ENCODE results near the gene GRAMD2B.
"Not testable (repeated sequence)": the region's sequence is repeated elsewhere in the genome, so short reads cannot be mapped to it uniquely, and the experiment has no call there.

GRAMD2B gene

GRCh38 chr5:126395605-126396004, 27.6 kb upstream of the GRAMD2B start:
- no peak for TF ChIP-seq POLR2A (IDR thresholded peaks at IDR 0.05; ENCODE audit: low read depth, low read length)
- DNase-seq (ENCODE audit: insufficient read length, low spot score) (no peak), FAIRE-seq (peak; percentile 20)

- DNase-seq (ENCODE audit: insufficient read length, low spot score); FAIRE-seq: not testable (repeated sequence)
These were observed 26.5 kb upstream of the GRAMD2B start for GRCh38 chr5:126396721-126397120.

GRCh38 chr5:126398791-126399190, 24.4 kb upstream of the GRAMD2B start:
- DNase-seq (ENCODE audit: insufficient read length, low spot score): no peak
- TF ChIP-seq POLR2A (IDR thresholded peaks at IDR 0.05; ENCODE audit: low read depth, low read length): no peak
- no peak for FAIRE-seq

GRCh38 chr5:126400621-126401251, 22.5 kb upstream of the GRAMD2B start:
- DNase-seq (ENCODE audit: insufficient read length, low spot score) (no peak), FAIRE-seq (no peak)
- no peak for TF ChIP-seq POLR2A (IDR thresholded peaks at IDR 0.05; ENCODE audit: low read depth, low read length)

- no peak for FAIRE-seq
- DNase-seq (ENCODE audit: insufficient read length, low spot score): no peak
- no peak for TF ChIP-seq POLR2A (IDR thresholded peaks at IDR 0.05; ENCODE audit: low read depth, low read length)
These were observed 20.3 kb upstream of the GRAMD2B start for GRCh38 chr5:126402621-126403555.

- TF ChIP-seq POLR2A (IDR thresholded peaks at IDR 0.05; ENCODE audit: low read depth, low read length): no peak
- FAIRE-seq: no peak
- DNase-seq (ENCODE audit: insufficient read length, low spot score): no peak
These were observed 19.3 kb upstream of the GRAMD2B start for GRCh38 chr5:126403876-126404275.

- FAIRE-seq (no peak), DNase-seq (ENCODE audit: insufficient read length, low spot score) (no peak)
- no peak for TF ChIP-seq POLR2A (IDR thresholded peaks at IDR 0.05; ENCODE audit: low read depth, low read length)
These were observed 12.6 kb upstream of the GRAMD2B start for GRCh38 chr5:126410623-126411022.

GRCh38 chr5:126413856-126414255, 9.4 kb upstream of the GRAMD2B start:
- FAIRE-seq (no peak), DNase-seq (ENCODE audit: insufficient read length, low spot score) (no peak)
- no peak for TF ChIP-seq POLR2A (IDR thresholded peaks at IDR 0.05; ENCODE audit: low read depth, low read length)

GRCh38 chr5:126414874-126415502, 8.2 kb upstream of the GRAMD2B start:
- no peak for DNase-seq (ENCODE audit: insufficient read length, low spot score)
- no peak for TF ChIP-seq POLR2A (IDR thresholded peaks at IDR 0.05; ENCODE audit: low read depth, low read length)
- FAIRE-seq: peak; percentile 33

GRCh38 chr5:126415789-126416188, 7.4 kb upstream of the GRAMD2B start:
- FAIRE-seq: peak; percentile 62
- TF ChIP-seq POLR2A (IDR thresholded peaks at IDR 0.05; ENCODE audit: low read depth, low read length): no peak
- no peak for DNase-seq (ENCODE audit: insufficient read length, low spot score)

GRCh38 chr5:126416266-126416925, 6.8 kb upstream of the GRAMD2B start:
- TF ChIP-seq POLR2A (IDR thresholded peaks at IDR 0.05; ENCODE audit: low read depth, low read length): no peak
- FAIRE-seq: no peak

GRCh38 chr5:126417178-126417577, 6.0 kb upstream of the GRAMD2B start:
- FAIRE-seq: no peak

More at GRCh38 chr5:126416266-126416925, 6.8 kb upstream of the GRAMD2B start:
- DNase-seq (ENCODE audit: insufficient read length, low spot score): no peak

GRCh38 chr5:126419102-126419501, 4.1 kb upstream of the GRAMD2B start:
- FAIRE-seq (no peak), DNase-seq (ENCODE audit: insufficient read length, low spot score) (no peak)
- TF ChIP-seq POLR2A (IDR thresholded peaks at IDR 0.05; ENCODE audit: low read depth, low read length): no peak

More at GRCh38 chr5:126417178-126417577, 6.0 kb upstream of the GRAMD2B start:
- TF ChIP-seq POLR2A (IDR thresholded peaks at IDR 0.05; ENCODE audit: low read depth, low read length): no peak
- no peak for DNase-seq (ENCODE audit: insufficient read length, low spot score)

- TF ChIP-seq POLR2A (IDR thresholded peaks at IDR 0.05; ENCODE audit: low read depth, low read length): no peak
- FAIRE-seq (no peak), DNase-seq (ENCODE audit: insufficient read length, low spot score) (no peak)
These were observed 5.2 kb downstream of the GRAMD2B start for GRCh38 chr5:126428421-126428820.

Data from H54 (cell line).